ENCODE measurements around the gene DAPK3.
"Not testable (repeated sequence)": the region's sequence is repeated elsewhere in the genome, so short reads cannot be mapped to it uniquely, and the experiment has no call there.

DAPK3 gene

GRCh38 chr19:4000798-4001197 lies 29.9 kb upstream of the DAPK3 start:
- not testable (repeated sequence) for DNase-seq

GRCh38 chr19:3998667-3999412 lies 27.9 kb upstream of the DAPK3 start:
- not testable (repeated sequence) for DNase-seq

GRCh38 chr19:3995607-3996006 lies 24.7 kb upstream of the DAPK3 start:
- no peak for DNase-seq

GRCh38 chr19:3990815-3991117 lies 19.9 kb upstream of the DAPK3 start:
- DNase-seq, result no peak

GRCh38 chr19:3987619-3988371 lies 16.9 kb upstream of the DAPK3 start:
- peak; percentile 82 for DNase-seq

GRCh38 chr19:3986260-3987041 lies 15.6 kb upstream of the DAPK3 start:
- DNase-seq, result peak; percentile 82

GRCh38 chr19:3985643-3986259 lies 14.9 kb upstream of the DAPK3 start:
- DNase-seq, result no peak

GRCh38 chr19:3984908-3985642 lies 14.2 kb upstream of the DAPK3 start, which contains the start of gene EEF2:
TSS of gene EEF2 (minus strand) at chr19:3985463. CDS start at chr19:3985380, 83 bp downstream.
- DNase-seq, result peak; percentile 84

- no peak for DNase-seq
Observed at GRCh38 chr19:3984584-3984907, 13.6 kb upstream of the DAPK3 start.

- no peak for DNase-seq
Observed at GRCh38 chr19:3983936-3984583, 13.2 kb upstream of the DAPK3 start.

GRCh38 chr19:3983542-3983914 lies 12.6 kb upstream of the DAPK3 start:
- no peak for DNase-seq

- peak; percentile 78 for DNase-seq
Observed at GRCh38 chr19:3982701-3983541, 12.0 kb upstream of the DAPK3 start.

- DNase-seq, result no peak
Observed at GRCh38 chr19:3981736-3982681, 11.1 kb upstream of the DAPK3 start.

GRCh38 chr19:3981373-3981735 lies 10.5 kb upstream of the DAPK3 start:
- DNase-seq, result no peak

GRCh38 chr19:3980353-3981251 lies 9.7 kb upstream of the DAPK3 start:
- no peak for DNase-seq

GRCh38 chr19:3979674-3980352 lies 8.9 kb upstream of the DAPK3 start:
- DNase-seq, result no peak

GRCh38 chr19:3979289-3979673 lies 8.4 kb upstream of the DAPK3 start:
- no peak for DNase-seq

GRCh38 chr19:3978145-3978544 lies 7.2 kb upstream of the DAPK3 start:
- no peak for DNase-seq

Measured in EL (cell line).